Epithelial cell of prostate (primary cell): ENCODE results near the gene STN1.
"Not testable (repeated sequence)": the region's sequence is repeated elsewhere in the genome, so short reads cannot be mapped to it uniquely, and the experiment has no call there.

Experiments used
- DNase-seq: peaks from one replicate; pipeline ENCODE4 v3.0.0-alpha.2; 2011; ENCODE audit warnings: low read depth, low spot score
- H3K27ac ChIP-seq: fragments of 450-650 bp; 2 replicates; pipeline ENCODE4 v1.5.1; 2017; ENCODE audit warnings: mild to moderate bottlenecking

STN1 gene

DNA sequence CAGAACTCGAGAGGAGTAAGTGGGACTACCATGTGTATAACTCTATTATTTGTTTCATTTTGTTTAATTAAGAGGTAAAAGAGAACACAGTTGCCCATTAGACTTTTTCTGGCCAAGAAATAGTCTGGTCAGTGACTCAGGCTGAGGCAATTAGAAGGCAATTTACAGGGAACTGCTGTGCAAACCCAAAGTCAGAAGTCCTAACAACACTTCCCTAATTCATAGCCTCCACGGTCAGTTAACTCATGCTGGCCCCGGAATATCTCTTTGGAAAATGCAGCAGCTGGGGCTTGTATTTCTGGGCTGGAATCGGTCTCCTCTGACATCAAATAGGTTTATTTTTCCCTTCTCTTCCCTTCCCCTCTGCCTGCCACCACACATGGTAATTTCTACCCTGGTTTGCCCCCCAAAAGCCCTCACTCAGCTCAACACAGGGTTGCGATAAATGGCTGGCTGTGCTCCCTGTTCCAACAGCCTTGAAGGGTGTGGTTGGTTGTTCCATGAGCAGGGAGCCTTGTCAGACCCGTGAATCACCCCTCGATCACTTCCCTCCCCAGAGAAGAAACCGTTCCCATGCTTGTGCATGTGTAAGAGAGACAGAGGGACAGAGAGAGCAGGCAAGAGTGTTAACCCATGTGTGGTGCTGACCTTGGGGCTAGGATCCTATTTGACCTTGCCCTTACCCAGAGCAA lies 68.0 kb downstream of the STN1 start:
- peak; percentile 46 for DNase-seq
- H3K27ac ChIP-seq = peak overlapping the region; percentile 94

DNA sequence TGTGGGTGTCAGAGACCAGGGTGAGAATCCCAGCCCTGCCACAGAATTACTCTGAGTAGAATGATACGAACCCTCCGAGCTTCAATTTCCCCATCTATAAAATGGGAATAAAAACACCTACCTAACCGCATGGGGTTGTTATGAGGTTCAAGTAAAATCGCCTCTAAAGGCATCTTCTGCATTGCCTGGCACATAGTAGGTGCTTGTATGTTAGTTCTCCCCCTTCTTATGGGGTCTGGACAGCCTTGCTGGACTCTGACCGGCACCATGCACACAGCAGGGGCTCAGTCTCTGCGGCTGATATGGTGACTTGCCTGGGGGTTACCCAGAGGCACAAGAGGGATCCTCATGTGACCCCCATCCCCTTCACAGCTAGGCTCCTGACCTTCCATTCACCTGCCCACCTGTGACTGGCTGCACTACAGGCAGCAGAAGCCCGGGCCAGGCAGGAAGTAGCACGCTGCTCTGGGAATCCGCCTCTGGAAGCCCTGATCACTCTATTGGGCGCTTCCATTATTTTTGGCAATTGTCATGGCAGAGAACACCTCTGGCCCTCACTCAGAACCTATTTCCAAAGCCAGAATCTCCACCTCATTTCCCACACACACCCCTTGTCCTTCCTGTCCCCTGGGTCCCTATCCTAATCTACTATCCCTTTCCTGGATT lies 68.6 kb downstream of the STN1 start:
- DNase-seq = no peak
- peak overlapping the region; percentile 94 for H3K27ac ChIP-seq

DNA sequence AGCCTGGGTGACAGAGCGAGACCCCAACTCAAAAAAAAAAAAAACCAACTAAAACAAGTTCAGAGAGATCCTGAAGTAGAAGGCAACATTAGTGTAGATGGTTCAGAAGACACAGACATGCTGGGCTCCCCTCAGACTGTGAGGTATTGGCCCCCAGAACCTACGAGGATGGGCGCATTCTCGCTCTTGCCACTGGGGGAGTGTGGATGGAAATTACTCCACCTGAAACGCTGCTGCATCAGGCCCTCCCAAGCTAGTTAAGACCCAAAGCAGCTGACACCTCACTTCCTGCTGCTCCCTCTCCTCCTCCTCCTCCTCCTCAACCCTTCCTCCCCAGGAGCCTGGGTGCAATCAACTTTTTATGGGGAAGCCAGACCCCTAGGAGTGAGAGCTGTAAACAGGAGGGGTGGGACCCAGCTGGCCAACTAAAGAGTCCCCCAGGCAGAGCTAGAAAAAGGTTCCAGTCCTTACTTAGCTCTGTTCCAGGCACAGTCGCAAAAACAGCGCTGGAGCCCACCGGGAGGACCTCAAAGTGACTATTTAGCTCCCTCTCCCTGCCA lies 70.0 kb downstream of the STN1 start:
- no peak for DNase-seq
- H3K27ac ChIP-seq = peak overlapping the region; percentile 94

DNA sequence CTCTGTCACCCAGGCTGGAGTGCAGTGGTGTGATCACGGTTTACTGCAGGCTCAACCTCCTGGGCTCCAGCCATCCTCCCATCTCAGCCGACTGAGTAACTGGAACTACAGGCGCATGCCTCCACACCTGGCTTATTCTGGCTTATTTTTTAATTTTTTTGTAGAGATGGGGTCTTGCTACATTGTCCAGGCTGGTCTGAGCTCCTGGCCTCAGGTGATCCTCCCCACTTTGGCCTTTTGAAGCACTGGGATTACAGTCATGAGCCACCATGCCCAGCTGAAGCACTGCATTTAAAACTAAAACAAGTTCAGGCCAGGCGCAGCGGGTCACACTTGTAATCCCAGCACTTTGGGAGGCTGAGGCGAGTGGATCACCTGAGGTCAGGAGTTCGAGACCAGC lies 70.6 kb downstream of the STN1 start:
- DNase-seq = no peak
- H3K27ac ChIP-seq = peak overlapping the region; percentile 94

DNA sequence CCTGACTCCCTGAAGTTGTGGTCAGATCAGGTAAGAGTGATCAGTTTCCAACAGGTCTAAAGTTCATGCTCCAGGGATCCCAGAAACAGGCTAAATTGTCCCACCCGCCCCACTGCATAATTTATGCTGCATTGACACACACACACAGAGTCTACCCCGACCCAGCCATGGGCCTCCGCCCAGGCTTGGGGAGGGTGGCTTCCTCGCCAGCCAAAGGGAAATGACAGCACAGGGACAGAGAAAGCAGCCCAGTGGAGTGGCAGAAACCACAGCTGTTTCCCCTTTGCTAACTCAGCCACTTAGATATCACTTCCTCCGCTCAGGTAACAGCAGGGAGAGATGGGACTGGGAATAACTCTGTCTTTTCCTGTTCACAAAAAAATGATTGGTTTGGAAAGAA lies 72.0 kb downstream of the STN1 start:
- DNase-seq = no peak

DNA sequence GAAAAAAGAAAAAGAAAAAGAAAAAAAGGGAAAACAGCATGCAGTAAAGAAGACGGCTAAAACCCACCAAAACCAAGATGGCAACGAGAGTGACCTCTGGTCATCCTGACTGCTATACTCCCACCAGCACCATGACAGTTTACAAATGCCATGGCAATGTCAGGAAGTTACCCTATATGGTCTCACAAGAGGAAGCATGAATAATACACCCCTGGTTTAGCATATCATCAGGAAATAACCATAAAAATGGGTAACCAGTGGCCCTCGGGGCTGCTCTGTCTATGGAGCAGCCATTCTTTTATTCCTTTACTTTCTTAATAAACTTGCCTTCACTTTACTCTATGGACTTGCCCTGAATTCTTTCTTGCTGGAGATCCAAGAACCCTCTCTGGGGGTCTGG lies 72.6 kb downstream of the STN1 start:
- not testable (repeated sequence) for DNase-seq
- peak overlapping the region; percentile 31 for H3K27ac ChIP-seq

More for the DNA sequence above, 72.0 kb downstream of the STN1 start:
- peak overlapping the region; percentile 31 for H3K27ac ChIP-seq

DNA sequence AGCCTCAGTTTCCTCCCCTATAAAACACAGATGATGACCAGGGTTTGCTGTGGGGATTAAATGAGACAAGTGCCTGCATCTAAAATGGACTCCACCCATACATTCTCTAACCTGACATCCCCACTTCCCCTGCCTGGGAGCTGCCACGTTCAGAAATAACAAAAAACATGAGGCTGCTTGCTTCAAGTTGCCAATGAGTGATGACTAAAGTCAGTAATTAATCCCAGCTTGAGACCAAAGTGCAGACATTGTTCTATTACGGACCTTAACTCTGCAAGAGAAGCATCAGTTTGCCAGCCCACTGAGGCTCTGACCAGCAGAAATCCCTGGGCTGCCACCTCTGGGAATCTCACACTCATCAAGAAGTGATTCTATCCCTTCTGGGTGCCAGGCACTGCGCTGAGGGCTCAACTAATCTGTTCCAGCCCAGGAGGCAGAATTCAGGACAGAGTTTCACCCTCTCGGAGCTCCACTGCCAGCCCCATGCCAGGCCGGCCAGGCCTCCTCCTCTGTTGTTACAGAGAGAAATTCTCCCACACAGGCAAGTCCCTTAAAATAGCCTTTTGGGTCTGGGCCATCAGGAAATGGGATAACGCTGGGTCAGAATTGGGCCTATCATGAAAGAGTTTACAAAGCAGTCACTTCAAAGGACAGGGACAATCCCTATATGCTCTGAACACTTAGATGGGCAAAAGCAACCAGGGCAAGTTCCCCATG lies 74.0 kb downstream of the STN1 start:
- peak overlapping the region; percentile 31 for H3K27ac ChIP-seq
- no peak for DNase-seq

DNA sequence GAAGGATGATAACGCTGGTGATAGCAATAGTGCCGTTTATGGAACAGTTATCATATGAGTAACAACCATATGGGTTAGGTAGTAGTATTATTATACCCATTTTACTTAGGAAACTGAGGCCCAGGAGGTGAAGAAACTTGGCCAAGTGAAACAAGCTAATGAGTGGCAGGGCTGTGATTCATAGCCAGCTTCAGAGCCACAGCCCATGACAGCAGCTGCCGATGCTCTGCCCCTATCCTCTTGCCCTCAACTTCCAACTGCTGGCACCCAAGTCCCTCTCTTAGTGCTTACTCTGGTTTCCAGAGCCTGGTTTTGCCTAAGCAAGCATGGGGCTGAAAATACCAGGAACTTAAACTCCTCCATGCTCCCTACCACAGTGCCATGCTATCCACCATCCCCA lies 74.9 kb downstream of the STN1 start:
- no peak for DNase-seq

DNA sequence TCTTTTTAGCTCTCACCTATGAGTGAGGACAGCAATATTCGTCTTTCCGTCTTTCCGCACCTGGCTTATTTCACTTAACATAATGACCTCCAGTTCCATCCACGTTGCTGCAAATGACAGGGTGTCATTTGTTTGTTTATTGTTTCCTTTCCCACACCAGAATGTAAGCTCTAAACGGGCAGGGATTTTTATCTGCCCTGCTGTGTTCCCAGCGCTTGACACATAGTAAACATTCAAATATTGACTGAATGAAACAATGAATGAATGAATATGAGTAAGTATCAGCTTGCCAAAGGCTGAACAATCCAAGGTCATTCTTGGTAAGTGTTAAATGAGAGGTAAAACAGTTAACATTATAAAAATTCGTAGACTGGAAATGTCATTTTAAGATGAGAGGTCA lies 75.4 kb downstream of the STN1 start:
- DNase-seq = no peak
- H3K27ac ChIP-seq = no peak overlapping the region

More for the DNA sequence above, 74.9 kb downstream of the STN1 start:
- no peak overlapping the region for H3K27ac ChIP-seq

DNA sequence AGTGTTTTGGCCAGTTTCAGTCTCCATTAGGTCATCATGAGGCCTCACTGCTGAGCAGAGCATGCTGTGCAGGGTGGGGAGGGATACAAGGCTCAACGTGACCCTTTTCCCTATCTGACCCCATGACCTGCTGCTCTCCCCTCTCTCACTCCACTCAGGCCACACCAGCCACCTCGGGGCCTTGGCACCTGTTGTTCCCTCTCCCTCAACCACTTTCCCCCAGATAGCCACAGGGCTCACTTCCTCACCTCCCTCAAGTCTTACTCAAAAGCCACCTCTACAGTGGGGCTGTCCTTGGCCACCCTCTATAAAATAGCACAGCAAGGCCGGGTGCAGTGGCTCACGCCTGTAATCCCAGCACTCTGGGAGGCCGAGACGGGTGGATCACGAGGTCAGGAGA lies 76.5 kb downstream of the STN1 start:
- H3K27ac ChIP-seq = no peak overlapping the region
- no peak for DNase-seq

DNA sequence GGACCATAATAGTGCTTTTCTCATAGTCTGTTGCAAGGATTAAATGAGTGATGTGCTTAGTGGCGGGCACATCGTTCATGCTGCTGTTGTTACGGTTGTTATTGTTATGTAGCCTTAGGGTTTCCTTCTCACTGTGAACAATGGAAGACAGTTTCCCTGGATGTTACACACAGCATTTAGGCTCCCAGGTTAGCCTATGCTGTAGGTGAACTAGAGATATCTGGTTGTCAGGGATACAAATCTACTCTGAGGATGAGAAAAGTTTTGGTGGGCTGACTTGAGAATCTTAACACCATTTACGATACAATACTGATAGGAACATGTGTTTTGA lies 77.3 kb downstream of the STN1 start:
- DNase-seq = no peak
- H3K27ac ChIP-seq = no peak overlapping the region

DNA sequence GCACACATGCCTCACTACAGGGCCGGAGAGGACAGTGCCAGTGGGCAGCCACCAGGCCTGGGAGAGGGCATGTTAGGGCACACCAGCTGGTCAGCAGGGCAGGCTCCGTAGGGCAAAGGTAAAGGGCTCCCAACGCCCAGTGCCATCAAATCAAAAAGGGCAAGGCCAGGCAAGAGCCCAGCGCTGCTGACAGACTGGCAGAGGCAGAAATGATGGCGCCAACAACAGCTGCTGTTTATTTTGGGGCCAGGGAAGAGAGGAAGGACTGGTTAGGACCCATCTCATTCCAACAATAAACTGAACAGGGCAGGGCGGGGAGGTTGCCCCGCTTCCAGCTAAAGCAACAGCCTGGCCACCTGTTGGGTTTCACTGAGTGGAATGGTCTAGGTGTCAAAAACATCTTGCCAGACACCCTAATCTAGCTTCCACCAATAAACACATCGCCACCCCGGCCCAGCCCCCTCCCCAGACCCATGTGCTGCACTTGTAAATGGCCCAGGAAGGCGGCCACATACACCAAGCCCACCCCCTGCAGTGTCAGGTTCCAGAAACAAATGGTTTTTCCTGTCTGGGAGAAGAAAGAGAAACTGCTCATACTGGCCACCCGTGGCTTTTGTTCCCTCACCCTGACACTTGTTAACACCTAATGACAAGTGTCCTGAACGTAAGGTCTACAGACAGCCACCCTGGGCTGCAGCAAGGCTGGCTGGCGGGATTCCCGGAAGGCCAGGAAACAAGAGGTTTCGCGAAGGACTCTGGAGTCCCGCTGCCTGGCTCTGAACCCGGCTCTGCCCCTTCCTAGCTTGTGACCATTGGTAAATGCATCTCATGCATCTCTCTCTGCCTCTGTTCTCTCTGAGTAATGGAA lies 77.9 kb downstream of the STN1 start:
- no peak for DNase-seq
- H3K27ac ChIP-seq = peak overlapping the region; percentile 7

DNA sequence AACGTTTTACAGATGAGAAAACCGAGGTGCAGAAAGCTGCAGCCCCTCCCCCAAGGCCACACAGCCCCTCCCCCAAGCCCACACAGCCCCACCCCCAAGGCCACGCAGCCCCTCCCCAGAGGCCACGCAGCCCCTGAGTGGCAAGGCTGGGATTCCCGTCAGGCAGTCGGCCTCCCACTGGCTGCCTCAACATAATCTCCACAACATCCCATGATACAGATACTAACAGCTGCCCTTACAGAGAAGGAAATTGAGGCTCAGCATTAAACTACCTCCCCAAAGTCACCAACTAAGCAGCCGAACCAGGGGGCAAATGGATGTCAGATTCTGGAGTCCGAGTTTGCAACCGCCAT lies 78.5 kb downstream of the STN1 start:
- H3K27ac ChIP-seq = peak overlapping the region; percentile 7
- DNase-seq = no peak

DNA sequence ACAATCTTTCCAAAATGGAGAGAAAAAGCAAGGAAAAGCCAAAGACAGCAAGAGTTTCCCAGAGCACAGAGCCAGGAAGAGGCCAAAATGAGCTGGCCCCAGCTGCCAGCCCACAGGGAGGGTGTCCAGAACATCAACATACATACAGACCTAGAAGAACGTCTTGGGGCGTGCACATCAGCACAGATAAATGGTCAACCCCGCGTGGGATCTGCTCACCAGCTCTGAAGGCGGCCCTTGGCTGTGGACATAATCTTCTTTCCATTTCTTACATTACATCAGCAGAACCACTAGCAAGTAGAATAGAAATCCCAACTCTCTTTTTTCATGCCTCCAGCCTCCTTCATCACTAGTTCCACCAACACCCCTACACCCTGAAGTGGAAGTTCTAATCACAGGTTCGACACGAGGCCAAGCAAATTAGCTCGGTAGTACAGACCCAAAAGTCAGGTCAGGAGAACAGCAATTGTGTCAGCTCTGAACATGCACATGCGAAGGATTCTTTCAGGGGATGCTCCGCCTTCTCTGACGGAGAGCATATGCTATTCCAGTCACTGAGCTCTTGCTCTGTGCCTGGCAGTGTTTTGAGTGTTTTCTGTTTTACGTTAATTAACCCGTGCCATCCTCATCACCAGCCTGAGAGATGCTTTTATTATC lies 79.0 kb downstream of the STN1 start:
- H3K27ac ChIP-seq = no peak overlapping the region
- no peak for DNase-seq

DNA sequence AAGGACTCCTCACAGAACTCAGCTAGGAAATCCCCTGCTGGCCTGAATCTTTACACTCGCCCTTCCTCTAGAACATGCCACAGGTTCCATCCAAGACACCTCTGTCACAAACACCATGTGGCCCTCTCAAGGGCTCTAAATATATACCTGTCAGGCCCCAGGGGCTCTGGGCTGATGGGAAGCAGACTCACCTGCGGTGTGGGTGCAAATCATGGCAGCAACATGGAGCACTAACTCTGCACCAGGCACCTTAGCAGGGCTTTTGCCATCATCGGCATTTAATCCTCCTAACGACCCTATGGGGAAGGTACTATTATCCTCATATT lies 80.0 kb downstream of the STN1 start:
- DNase-seq = no peak
- H3K27ac ChIP-seq = no peak overlapping the region

DNA sequence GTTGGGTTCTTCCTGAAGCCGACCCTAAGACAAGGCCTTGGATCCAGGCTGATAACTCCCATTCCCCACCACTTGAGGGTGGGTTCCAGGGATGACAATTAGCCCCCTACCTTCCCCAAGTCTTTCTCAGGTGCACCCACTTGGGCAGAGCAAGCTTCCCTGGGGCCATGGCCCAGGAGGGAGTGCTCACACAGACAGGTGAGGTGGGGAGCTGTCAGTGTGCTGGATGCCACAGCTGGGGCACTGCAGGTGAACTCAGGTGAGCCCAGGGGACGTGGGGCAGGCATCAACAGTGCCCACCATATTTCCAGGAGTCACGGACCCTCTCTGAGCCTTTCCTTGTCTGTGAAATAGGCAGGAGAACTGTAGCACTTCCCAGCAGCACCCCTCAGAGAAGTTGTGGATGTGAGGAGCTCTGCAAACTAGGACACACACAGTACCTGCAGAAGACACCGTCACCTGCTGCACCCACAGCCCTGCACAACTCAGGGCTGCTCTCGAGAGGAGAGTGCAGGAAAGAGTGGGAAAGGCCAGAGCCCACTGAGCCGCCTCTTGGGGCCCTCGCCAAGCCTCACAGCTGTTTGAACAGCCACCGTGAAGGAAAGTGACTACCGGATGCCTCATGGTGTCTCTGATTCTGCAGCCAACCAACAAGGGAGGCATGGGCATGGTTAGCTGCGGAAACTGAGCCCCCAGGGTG lies 80.5 kb downstream of the STN1 start:
- no peak for DNase-seq
- peak overlapping the region; percentile 19 for H3K27ac ChIP-seq

DNA sequence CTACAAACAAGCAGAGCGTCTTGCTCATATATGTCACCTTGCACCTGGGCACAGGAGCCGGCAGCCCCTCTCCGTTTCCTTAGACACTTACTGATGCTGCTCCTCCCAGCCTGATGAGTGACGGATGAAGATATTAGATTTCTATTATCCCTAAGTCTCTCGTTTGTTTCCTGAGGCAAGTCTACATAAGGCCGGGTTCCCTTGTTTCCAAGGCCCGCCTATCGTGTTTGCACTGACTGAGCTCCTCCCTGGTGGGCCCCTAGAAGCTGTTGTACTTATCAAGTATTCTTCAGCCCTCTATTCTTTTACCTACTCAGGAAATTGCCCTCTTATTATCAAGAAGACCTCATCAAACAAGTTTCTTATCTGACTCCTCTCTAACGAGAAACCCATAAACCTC lies 81.1 kb downstream of the STN1 start:
- DNase-seq = no peak
- H3K27ac ChIP-seq = peak overlapping the region; percentile 19

DNA sequence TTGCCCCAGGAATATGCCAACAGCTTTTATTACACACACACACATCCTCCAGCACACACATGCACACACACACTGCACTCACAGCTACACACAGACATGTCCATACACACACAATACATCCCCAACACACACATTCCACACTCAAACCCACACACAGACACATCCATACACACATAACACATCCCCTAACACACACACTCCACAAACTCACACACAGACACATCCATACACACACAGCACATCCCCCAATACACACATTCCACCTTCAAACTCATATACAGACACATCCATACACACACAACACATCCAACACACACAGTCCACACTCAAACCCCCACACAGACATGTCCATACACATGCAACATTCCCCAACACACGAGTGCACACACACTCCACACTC lies 81.7 kb downstream of the STN1 start:
- peak overlapping the region; percentile 19 for H3K27ac ChIP-seq
- DNase-seq = no peak
